Keratinocyte (primary cell): ENCODE measurements around the gene NCKAP5.

ENCODE experiments used
- EZH2 ChIP-seq: IDR thresholded peaks from one replicate; pipeline ENCODE4 v1.6.1; 2012; ENCODE audit warnings: inconsistent platforms, mild to moderate bottlenecking, low read length, moderate library complexity
- TF ChIP-seq, protein P1 (sequence below), 3 experiments: IDR thresholded peaks in 1 of 3; conservative IDR thresholded peaks in 1 of 3; optimal IDR thresholded peaks in 1 of 3; 2 replicates in 2 of 3; 3 replicates in 1 of 3; pipeline versions ENCODE3 to v1.5.1; 2011; ENCODE audit warnings: low read length in 3 of 3, mild to moderate bottlenecking in 3 of 3, moderate library complexity in 2 of 3, control low read depth in 1 of 3, inconsistent platforms in 1 of 3; ENCODE audit not compliant: insufficient read depth in 2 of 3; ENCODE audit errors: extremely low read depth in 1 of 3

DNA sequence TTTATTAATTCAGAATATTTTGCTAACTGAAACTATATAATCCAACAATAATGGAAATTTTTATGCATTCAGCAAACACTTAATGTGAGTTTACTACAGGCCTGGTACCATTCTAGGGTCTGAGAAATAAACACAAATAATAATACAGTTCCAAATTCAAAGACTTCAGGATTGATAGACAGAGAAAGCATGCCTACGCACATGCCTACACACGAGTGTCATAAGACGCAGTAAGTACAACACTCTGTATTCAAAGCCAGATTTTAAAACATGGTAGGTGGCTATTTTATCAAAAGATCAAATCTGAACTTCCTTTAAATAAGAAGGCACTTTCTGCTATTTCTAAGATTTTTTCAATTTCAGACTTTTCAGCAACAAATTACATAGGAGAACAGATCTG lies 346.9 kb downstream of the NCKAP5 start:
- TF ChIP-seq, protein P1, sequence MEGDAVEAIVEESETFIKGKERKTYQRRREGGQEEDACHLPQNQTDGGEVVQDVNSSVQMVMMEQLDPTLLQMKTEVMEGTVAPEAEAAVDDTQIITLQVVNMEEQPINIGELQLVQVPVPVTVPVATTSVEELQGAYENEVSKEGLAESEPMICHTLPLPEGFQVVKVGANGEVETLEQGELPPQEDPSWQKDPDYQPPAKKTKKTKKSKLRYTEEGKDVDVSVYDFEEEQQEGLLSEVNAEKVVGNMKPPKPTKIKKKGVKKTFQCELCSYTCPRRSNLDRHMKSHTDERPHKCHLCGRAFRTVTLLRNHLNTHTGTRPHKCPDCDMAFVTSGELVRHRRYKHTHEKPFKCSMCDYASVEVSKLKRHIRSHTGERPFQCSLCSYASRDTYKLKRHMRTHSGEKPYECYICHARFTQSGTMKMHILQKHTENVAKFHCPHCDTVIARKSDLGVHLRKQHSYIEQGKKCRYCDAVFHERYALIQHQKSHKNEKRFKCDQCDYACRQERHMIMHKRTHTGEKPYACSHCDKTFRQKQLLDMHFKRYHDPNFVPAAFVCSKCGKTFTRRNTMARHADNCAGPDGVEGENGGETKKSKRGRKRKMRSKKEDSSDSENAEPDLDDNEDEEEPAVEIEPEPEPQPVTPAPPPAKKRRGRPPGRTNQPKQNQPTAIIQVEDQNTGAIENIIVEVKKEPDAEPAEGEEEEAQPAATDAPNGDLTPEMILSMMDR (optimal IDR thresholded peaks at IDR 0.05 in 1 of 3, IDR thresholded peaks at IDR 0.05 in 1 of 3, conservative IDR thresholded peaks at IDR 0.05 in 1 of 3; ENCODE audit: extremely low read depth in 1 of 3, insufficient read depth in 2 of 3, low read length in 3 of 3) = no peak
- no peak for TF ChIP-seq EZH2
